GM12801 (cell line): Measurements from ENCODE around the gene LRCH4.

Experiments used
- CTCF ChIP-seq: IDR thresholded peaks from one replicate; pipeline ENCODE4 v1.5.1; 2011; ENCODE audit warnings: control low read depth; ENCODE audit not compliant: insufficient read length; ENCODE audit errors: extremely low read depth

The LRCH4 gene

GRCh38 chr7:100532165-100533022 lies 53.5 kb downstream of the LRCH4 start:
- no peak for TF ChIP-seq CTCF
